HG02759 (cell line): ENCODE results near the gene NMNAT2.
"Not testable (repeated sequence)": the region's sequence is repeated elsewhere in the genome, so short reads cannot be mapped to it uniquely, and the experiment has no call there.

Experiments
- ATAC-seq: cut with Tn5 transposase; IDR thresholded peaks from one replicate; pipeline ENCODE4 v1.9.1; 2021; ENCODE audit warnings: mild to moderate bottlenecking, moderate library complexity; ENCODE audit not compliant: unreplicated experiment

The NMNAT2 gene

GRCh38 chr1:183291216-183291762 lies 126.9 kb downstream of the NMNAT2 start:
- ATAC-seq: no peak

- no peak for ATAC-seq
Observed at GRCh38 chr1:183290628-183291027, 127.6 kb downstream of the NMNAT2 start.

- no peak for ATAC-seq
Observed at GRCh38 chr1:183289051-183289496, 129.1 kb downstream of the NMNAT2 start.

- no peak for ATAC-seq
Observed at GRCh38 chr1:183288583-183288982, 129.6 kb downstream of the NMNAT2 start.

- ATAC-seq: no peak
Observed at GRCh38 chr1:183287191-183287675, 130.9 kb downstream of the NMNAT2 start.

- no peak for ATAC-seq
Observed at GRCh38 chr1:183285746-183286145, 132.4 kb downstream of the NMNAT2 start.

- no peak for ATAC-seq
Observed at GRCh38 chr1:183285256-183285655, 132.9 kb downstream of the NMNAT2 start.

GRCh38 chr1:183284086-183284485 lies 134.1 kb downstream of the NMNAT2 start:
- ATAC-seq: no peak

GRCh38 chr1:183283286-183283685 lies 134.9 kb downstream of the NMNAT2 start:
- no peak for ATAC-seq

GRCh38 chr1:183282101-183282855 lies 135.9 kb downstream of the NMNAT2 start:
- ATAC-seq: no peak

- peak; percentile 72 for ATAC-seq
Observed at GRCh38 chr1:183281553-183282091, 136.6 kb downstream of the NMNAT2 start.

GRCh38 chr1:183281039-183281438 lies 137.1 kb downstream of the NMNAT2 start:
- no peak for ATAC-seq

GRCh38 chr1:183279835-183280234 lies 138.3 kb downstream of the NMNAT2 start:
- no peak for ATAC-seq

- ATAC-seq: no peak
Observed at GRCh38 chr1:183278739-183279591, 139.2 kb downstream of the NMNAT2 start.

- ATAC-seq: no peak
Observed at GRCh38 chr1:183277821-183278738, 140.1 kb downstream of the NMNAT2 start.

- ATAC-seq: no peak
Observed at GRCh38 chr1:183276386-183277080, 141.6 kb downstream of the NMNAT2 start.

GRCh38 chr1:183275322-183275721 lies 142.9 kb downstream of the NMNAT2 start:
- no peak for ATAC-seq

GRCh38 chr1:183274836-183275235 lies 143.3 kb downstream of the NMNAT2 start:
- no peak for ATAC-seq

GRCh38 chr1:183273984-183274383 lies 144.2 kb downstream of the NMNAT2 start:
- not testable (repeated sequence) for ATAC-seq

- ATAC-seq: no peak
Observed at GRCh38 chr1:183273300-183273699, 144.9 kb downstream of the NMNAT2 start.
